LNCAP (cell line): ENCODE measurements around the gene AP3D1.

ENCODE experiments used
- CTCF ChIP-seq: fragments of 450-650 bp; IDR thresholded peaks from 2 replicates; pipeline ENCODE4 v1.5.1; 2017; ENCODE audit warnings: mild to moderate bottlenecking

AP3D1 gene

GRCh38 chr19:2157452-2157851, 6.1 kb upstream of the AP3D1 start:
- no peak for TF ChIP-seq CTCF

GRCh38 chr19:2154587-2155075, 3.3 kb upstream of the AP3D1 start:
- TF ChIP-seq CTCF, result no peak

- TF ChIP-seq CTCF, result no peak
These were observed 500 bp downstream of the AP3D1 start for GRCh38 chr19:2150794-2151338.

- TF ChIP-seq CTCF, result no peak
These were observed 1.2 kb downstream of the AP3D1 start for GRCh38 chr19:2149980-2150793.

GRCh38 chr19:2148482-2149135, 2.8 kb downstream of the AP3D1 start:
- no peak for TF ChIP-seq CTCF

GRCh38 chr19:2145831-2146241, 5.5 kb downstream of the AP3D1 start:
- TF ChIP-seq CTCF, result no peak

GRCh38 chr19:2144190-2144589, 7.2 kb downstream of the AP3D1 start:
- no peak for TF ChIP-seq CTCF
